Activated B cell treated with CpG ODN at 0.5 μM for 24 hours (primary cell): ENCODE results near the gene NEURL1B. TPM values are rescaled to one million over a fixed set of nuclear protein-coding genes. Genes with fewer than 3 reads are reported as not detected.
"Not testable (repeated sequence)": the region's sequence is repeated elsewhere in the genome, so short reads cannot be mapped to it uniquely, and the experiment has no call there.

ENCODE experiments used
- ATAC-seq: fragments of 200-7000 bp; cut with Tn5 transposase; one replicate; pipeline ENCODE4 v1.10.0; 2021; ENCODE audit warnings: low read depth, mild to moderate bottlenecking, moderate library complexity
- CTCF ChIA-PET: fragments of 350-600 bp; sonication (Branson Sonifier 250); formaldehyde crosslinking; loops from one replicate; lab custom pipeline; 2021; ENCODE audit warnings: antibody characterized with exemption; lab: Charles Lee
- POLR2A ChIA-PET: fragments of 350-600 bp; sonication (Branson Sonifier 250); formaldehyde crosslinking; loops from one replicate; lab custom pipeline; 2021; ENCODE audit warnings: antibody characterized with exemption; lab: Charles Lee
- DNase-seq: peaks from one replicate; pipeline ENCODE4 v3.0.0; 2022
- H3K27ac Mint-ChIP-seq: one replicate; pipeline ENCODE4 v1.8.0; 2020; ENCODE audit warnings: mixed read lengths
- H3K27me3 Mint-ChIP-seq: one replicate; pipeline ENCODE4 v1.8.0; 2021; ENCODE audit warnings: mixed read lengths
- H3K36me3 Mint-ChIP-seq: one replicate; pipeline ENCODE4 v1.8.0; 2021; ENCODE audit warnings: low read depth, mixed read lengths
- H3K4me1 Mint-ChIP-seq: one replicate; pipeline ENCODE4 v1.8.0; 2021; ENCODE audit warnings: mixed read lengths
- H3K4me3 Mint-ChIP-seq: one replicate; pipeline ENCODE4 v1.8.0; 2020; ENCODE audit warnings: mild to moderate bottlenecking, mixed read lengths
- H3K9me3 Mint-ChIP-seq: one replicate; pipeline ENCODE4 v1.8.0; 2020; ENCODE audit warnings: mixed read lengths
- intact Hi-C: fragments of 100-400 bp; cut with micrococcal nuclease; formaldehyde crosslinking; loops from one replicate; pipeline ENCODE4 v1.15.1; 2024
- total RNA-seq: library from RNA; stranded (reverse); gene quantifications from 2 replicates; pipeline ENCODE4 v1.2.3, GENCODE V29; 2022
- TF ChIP-seq, protein P1 (sequence below): fragments of 200-600 bp; IDR thresholded peaks from one replicate; pipeline ENCODE4 v1.8.0; 2022; ENCODE audit warnings: antibody characterized with exemption, mild to moderate bottlenecking

NEURL1B gene
- total RNA-seq, 1 donor from 2014 or later: 0.09 TPM

DNA sequence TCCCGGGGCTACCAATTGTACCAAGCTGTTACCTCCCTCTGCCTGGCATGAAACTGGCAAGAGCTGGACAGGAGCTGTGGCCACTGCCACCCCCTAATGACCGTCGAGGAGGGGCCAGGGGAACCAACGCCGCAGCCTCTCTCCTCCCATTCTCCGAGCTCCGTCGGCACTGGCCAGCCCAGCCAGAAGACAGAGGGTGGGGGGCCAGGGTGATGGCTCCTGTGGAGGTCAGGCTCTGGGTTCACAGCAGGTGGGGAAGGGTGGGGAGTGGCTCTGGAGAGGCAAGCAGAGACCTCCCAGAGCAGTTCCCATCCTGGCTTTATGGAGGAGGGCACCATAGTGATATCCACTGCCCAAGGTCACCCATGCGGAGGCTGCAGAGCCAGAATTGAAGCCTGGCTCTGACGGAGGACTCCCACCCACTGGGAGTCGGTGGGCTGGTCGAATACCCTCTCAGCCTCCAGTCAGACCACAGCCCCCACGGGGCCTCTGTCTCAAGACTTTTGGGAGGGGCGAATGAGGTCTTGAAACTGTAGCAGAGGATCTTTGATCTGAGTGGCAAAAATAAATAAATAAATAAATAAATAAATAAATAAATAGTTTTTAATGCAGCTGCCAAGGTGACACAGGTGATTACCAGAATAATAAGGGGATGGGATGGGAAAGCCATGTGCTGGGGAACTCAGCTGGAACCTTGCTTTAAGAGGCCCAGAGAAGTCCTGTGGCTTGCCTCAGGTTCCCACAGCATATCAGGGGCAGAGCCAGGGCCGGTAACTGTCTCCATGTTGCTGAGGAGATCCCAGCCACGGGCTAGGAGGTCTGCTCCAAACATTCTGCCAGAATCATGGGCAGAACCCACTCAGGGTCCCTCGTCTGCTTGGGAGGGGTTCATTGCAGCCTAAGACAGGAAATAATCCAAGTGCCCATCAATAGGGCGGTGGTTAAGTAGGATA is 42.5 kb upstream of the NEURL1B start:
- intact Hi-C loops: no loop called here
- ChIA-PET CTCF (no interaction called here), POLR2A (no interaction called here)
- Mint-ChIP-seq H3K27ac (no peak overlapping the region), H3K9me3 (no peaks in the 10 kb centered on the region), H3K4me3 (no peak overlapping the region), H3K27me3 (peaks cover 3% of the 10 kb centered on the region), H3K4me1 (no peaks in the 10 kb centered on the region), H3K36me3 (no peaks in the 10 kb centered on the region)
- DNase-seq (no peak), ATAC-seq (no peak)
- TF ChIP-seq, protein P1, sequence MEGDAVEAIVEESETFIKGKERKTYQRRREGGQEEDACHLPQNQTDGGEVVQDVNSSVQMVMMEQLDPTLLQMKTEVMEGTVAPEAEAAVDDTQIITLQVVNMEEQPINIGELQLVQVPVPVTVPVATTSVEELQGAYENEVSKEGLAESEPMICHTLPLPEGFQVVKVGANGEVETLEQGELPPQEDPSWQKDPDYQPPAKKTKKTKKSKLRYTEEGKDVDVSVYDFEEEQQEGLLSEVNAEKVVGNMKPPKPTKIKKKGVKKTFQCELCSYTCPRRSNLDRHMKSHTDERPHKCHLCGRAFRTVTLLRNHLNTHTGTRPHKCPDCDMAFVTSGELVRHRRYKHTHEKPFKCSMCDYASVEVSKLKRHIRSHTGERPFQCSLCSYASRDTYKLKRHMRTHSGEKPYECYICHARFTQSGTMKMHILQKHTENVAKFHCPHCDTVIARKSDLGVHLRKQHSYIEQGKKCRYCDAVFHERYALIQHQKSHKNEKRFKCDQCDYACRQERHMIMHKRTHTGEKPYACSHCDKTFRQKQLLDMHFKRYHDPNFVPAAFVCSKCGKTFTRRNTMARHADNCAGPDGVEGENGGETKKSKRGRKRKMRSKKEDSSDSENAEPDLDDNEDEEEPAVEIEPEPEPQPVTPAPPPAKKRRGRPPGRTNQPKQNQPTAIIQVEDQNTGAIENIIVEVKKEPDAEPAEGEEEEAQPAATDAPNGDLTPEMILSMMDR: no peak

DNA sequence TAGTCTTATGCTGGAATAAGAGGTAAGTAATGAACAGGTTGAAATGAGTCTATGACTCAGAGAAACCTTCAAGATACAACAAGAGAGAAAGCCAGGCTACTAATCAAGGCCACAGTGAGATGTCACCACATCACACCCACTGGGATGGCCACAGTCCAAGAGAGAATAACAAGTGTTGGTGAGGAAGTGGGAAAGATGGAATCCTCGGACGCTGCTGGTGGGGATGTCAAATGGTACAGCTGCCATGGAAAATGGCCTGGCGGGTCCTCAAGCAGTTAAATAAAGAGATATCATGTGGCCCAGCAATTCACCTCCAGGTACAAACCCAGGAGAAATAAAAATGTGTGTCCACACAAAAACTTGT is 41.9 kb upstream of the NEURL1B start:
- no peak for DNase-seq
- Mint-ChIP-seq H3K4me1 (no peaks in the 10 kb centered on the region), H3K27me3 (peaks cover 3% of the 10 kb centered on the region), H3K27ac (no peak overlapping the region), H3K9me3 (no peaks in the 10 kb centered on the region), H3K4me3 (no peak overlapping the region), H3K36me3 (no peaks in the 10 kb centered on the region)
- intact Hi-C loops: no loop called here
- ChIA-PET POLR2A (no interaction called here), CTCF (no interaction called here)
- ATAC-seq: no peak
- TF ChIP-seq, protein P1: no peak

DNA sequence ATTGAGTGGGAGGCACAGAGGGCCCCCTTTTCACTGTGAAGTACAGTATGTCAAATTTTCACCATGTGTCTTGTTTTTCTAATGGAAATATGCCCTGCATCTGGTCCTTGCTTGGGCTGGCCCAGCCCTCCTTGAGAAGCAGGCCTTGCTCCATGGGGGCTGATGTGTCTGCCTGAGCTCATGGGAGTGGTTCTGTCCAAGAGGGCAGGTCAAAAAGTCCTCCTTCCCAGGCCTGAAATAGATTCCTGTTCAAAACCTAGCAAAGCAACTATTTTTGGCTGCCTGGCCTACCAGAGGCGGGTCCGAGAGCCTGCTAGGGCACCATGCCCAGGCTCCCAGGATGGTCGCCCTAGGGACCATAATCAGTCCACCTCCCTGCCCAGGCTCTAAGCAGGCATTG is 40.5 kb upstream of the NEURL1B start:
- ChIA-PET CTCF (no interaction called here), POLR2A (no interaction called here)
- no peak overlapping the region for H3K27ac Mint-ChIP-seq
- no peaks in the 10 kb centered on the region for H3K4me1 Mint-ChIP-seq
- intact Hi-C loops: no loop called here
- no peak overlapping the region for H3K4me3 Mint-ChIP-seq
- H3K27me3 Mint-ChIP-seq: peaks cover 3% of the 10 kb centered on the region
- no peaks in the 10 kb centered on the region for H3K9me3 Mint-ChIP-seq
- no peak for ATAC-seq
- no peak for DNase-seq
- H3K36me3 Mint-ChIP-seq: no peaks in the 10 kb centered on the region
- TF ChIP-seq, protein P1: no peak

DNA sequence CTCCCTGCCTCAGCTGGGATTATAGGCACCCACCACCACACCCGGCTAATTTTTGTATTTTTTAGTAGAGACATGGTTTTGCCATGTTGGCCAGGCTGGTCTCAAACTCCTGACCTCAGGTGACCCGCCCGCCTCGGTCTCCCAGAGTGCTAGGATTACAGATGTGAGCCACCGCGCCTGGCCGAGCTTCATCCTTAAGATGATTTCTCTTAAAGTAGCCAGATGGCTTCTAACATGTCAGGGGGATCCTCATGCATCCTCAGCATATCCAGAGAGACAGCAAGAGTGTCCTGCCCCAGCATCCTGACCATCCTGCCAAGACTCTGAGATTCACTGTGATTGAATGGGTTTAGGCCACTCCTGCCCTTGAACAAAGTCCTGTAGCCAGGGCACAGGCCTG is 39.5 kb upstream of the NEURL1B start:
- H3K9me3 Mint-ChIP-seq, DNase-seq, POLR2A ChIA-PET, intact Hi-C loops, H3K4me1 Mint-ChIP-seq, H3K27ac Mint-ChIP-seq, CTCF ChIA-PET, H3K27me3 Mint-ChIP-seq, H3K36me3 Mint-ChIP-seq, ATAC-seq, H3K4me3 Mint-ChIP-seq: not testable (repeated sequence)

DNA sequence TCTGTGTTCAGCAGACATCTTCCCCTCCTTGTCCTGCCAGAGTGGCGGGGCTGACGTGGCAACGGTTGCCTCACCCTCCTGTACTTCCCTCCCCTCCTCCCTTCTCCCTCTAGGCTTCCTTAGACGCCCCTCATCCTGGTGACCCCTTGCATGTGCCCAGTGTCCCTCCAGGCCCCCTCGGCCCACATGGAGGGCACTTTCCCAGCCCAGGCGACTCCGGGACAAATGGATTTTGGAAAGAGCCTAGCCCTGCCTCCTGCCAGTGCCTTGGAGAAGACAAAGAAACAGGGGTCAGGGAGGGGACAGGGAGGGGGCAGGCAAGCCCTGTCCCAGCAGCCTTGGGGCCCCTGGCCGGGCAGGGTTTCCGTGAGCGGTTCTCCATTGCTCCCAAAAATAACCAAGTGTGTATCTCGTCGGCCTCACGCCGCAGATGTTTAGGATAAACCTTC is 38.3 kb upstream of the NEURL1B start:
- TF ChIP-seq, protein P1: no peak
- ChIA-PET CTCF (no interaction called here), POLR2A (no interaction called here)
- H3K9me3 Mint-ChIP-seq: peaks cover 4% of the 10 kb centered on the region
- ATAC-seq: no peak
- H3K4me1 Mint-ChIP-seq: no peaks in the 10 kb centered on the region
- H3K27ac Mint-ChIP-seq: no peak overlapping the region
- H3K4me3 Mint-ChIP-seq: no peak overlapping the region
- intact Hi-C loops: no loop called here
- H3K27me3 Mint-ChIP-seq: peaks cover 6% of the 10 kb centered on the region
- H3K36me3 Mint-ChIP-seq: no peaks in the 10 kb centered on the region
- no peak for DNase-seq
